Ovary (tissue), 3 donors: Measurements from ENCODE around the gene CYB5A.

Experiments used
- CTCF ChIP-seq, 3 donors: fragments of 450-650 bp in 2 of 3; fragments of 200-600 bp in 1 of 3; IDR thresholded peaks; one replicate each; pipeline versions ENCODE4 v1.5.1 to v1.8.0; 2016 to 2022; ENCODE audit warnings: antibody characterized with exemption in 3 of 3, mild to moderate bottlenecking in 1 of 3
- POLR2A ChIP-seq: fragments of 450-650 bp; IDR thresholded peaks from one replicate; pipeline ENCODE4 v1.6.1; 2017; ENCODE audit warnings: antibody characterized with exemption, mild to moderate bottlenecking, moderate library complexity
- donor health status: DM: no; HTN: no; CAD: no.

- TF ChIP-seq CTCF (IDR thresholded peaks at IDR 0.05) (no peak), POLR2A (no peak)
Observed at GRCh38 chr18:74257083-74257482, 34.7 kb downstream of the CYB5A start.
